K562 (cell line): ENCODE measurements around the gene ACAA2. TPM values are rescaled to one million over a fixed set of nuclear protein-coding genes. Genes with fewer than 3 reads are reported as not detected.

Experiments used
- ATAC-seq: fragments of 200-7000 bp; cut with Tn5 transposase; 3 replicates; pipeline ENCODE4 v1.9.1; 2020; ENCODE audit warnings: moderate library complexity
- BruUV-seq: library from RNA; stranded (reverse); fragments of 400-500 nt; replicated peaks from 2 replicates; lab custom pipeline; 2021; lab: Mats Ljungman, UMichigan
- CTCF ChIA-PET: fragments of 300-600 bp; formaldehyde crosslinking; extraction: SDS; loops from one replicate; lab custom pipeline; 2021; ENCODE audit warnings: low intra/inter-chr PET ratio; lab: Yijun Ruan, JAX
- POLR2A ChIA-PET: fragments of 300-600, 350-650 bp; sonication (Branson Sonifier 250); formaldehyde crosslinking; extraction: SDS; loops from one replicate; lab custom pipeline; 2021; ENCODE audit warnings: antibody characterized with exemption, inconsistent platforms; lab: Yijun Ruan, JAX
- DNase-seq, 4 experiments: peaks; one replicate each; pipeline versions ENCODE4 v3.0.0 to v3.0.0-alpha.2; 2011 to 2018; ENCODE audit warnings: low spot score in 3 of 4, mixed read lengths in 3 of 4; ENCODE audit errors: extremely low read depth in 1 of 4
- FAIRE-seq: peaks from 2 replicates; lab custom pipeline; 2011; peaks lifted over from hg19 to GRCh38; lab: Jason Lieb, UNC
- H2AFZ ChIP-seq: 2 replicates; pipeline ENCODE4 v1.6.0; 2011; ENCODE audit warnings: low read depth, low read length, control low read depth, inconsistent platforms
- H3K27ac ChIP-seq: fragments of 200-600 bp; 3 replicates; pipeline ENCODE4 v1.8.0; 2011; ENCODE audit warnings: low read depth, mild to moderate bottlenecking, control low read depth, inconsistent platforms, low read length, moderate library complexity, mixed read lengths; ENCODE audit errors: extremely low read depth
- H3K27me3 ChIP-seq, 2 experiments: fragments of 300-600 bp in 1 of 2; 2 replicates in 1 of 2; 3 replicates in 1 of 2; pipeline versions ENCODE4 v1.6.0 to v1.8.0; 2011; ENCODE audit warnings: inconsistent platforms in 2 of 2, low read length in 2 of 2, mild to moderate bottlenecking in 1 of 2, mixed read lengths in 1 of 2, moderate library complexity in 1 of 2; ENCODE audit not compliant: control insufficient read depth in 2 of 2, insufficient read depth in 2 of 2
- H3K36me3 ChIP-seq: fragments of 300-600 bp; 3 replicates; pipeline ENCODE4 v1.8.0; 2011; ENCODE audit warnings: mild to moderate bottlenecking, low read length, inconsistent platforms; ENCODE audit not compliant: control insufficient read depth, insufficient read depth
- H3K4me1 ChIP-seq, 2 experiments: fragments of 200-600 bp in 1 of 2; replicated peaks in 1 of 2; 2 replicates in 1 of 2; 3 replicates in 1 of 2; pipeline versions ENCODE4 v1.5.1 to v1.8.0; 2011; ENCODE audit warnings: inconsistent platforms in 2 of 2, low read length in 2 of 2, mild to moderate bottlenecking in 1 of 2, mixed read lengths in 1 of 2, moderate library complexity in 1 of 2; ENCODE audit not compliant: control insufficient read depth in 2 of 2, insufficient read depth in 2 of 2
- H3K4me2 ChIP-seq: 2 replicates; pipeline ENCODE4 v1.6.1; 2011; ENCODE audit warnings: low read length, control low read depth, inconsistent platforms, mixed read lengths; ENCODE audit not compliant: insufficient read depth
- H3K4me3 ChIP-seq: fragments of 200-600 bp; sonication (generic), shearing (Covaris generic); 2 replicates; pipeline ENCODE4 v1.5.1; 2016; ENCODE audit warnings: control low read depth, inconsistent platforms
- H3K79me2 ChIP-seq: fragments of 200-600 bp; 3 replicates; pipeline ENCODE4 v1.8.0; 2011; ENCODE audit warnings: low read length, inconsistent platforms; ENCODE audit not compliant: control insufficient read depth, insufficient read depth
- H3K9ac ChIP-seq, 2 experiments: 2 replicates each; pipeline versions ENCODE4 v1.6.0 to v1.6.1; 2011; ENCODE audit warnings: low read depth in 2 of 2, low read length in 2 of 2, control low read depth in 1 of 2, inconsistent platforms in 1 of 2, mild to moderate bottlenecking in 1 of 2, mixed read lengths in 1 of 2; ENCODE audit not compliant: insufficient read depth in 1 of 2
- H3K9me1 ChIP-seq: one replicate; pipeline ENCODE4 v1.6.0; 2011; ENCODE audit warnings: inconsistent platforms, mild to moderate bottlenecking, low read length, moderate library complexity; ENCODE audit not compliant: control insufficient read depth, insufficient read depth
- H3K9me3 ChIP-seq: replicated peaks from 2 replicates; pipeline ENCODE4 v1.5.1; 2011; ENCODE audit warnings: low read depth, low read length, inconsistent platforms; ENCODE audit not compliant: control insufficient read depth, insufficient read depth
- H4K20me1 ChIP-seq: replicated peaks from 2 replicates; pipeline ENCODE4 v1.6.1; 2011; ENCODE audit warnings: low read length, inconsistent platforms, mixed read lengths; ENCODE audit not compliant: control insufficient read depth, insufficient read depth
- DPF2 ChIP-seq: fragments of 450-650 bp; IDR thresholded peaks from 2 replicates; pipeline ENCODE4 v1.6.1; 2016
- HNRNPLL ChIP-seq: fragments of 200-400 bp; formaldehyde crosslinking; IDR thresholded peaks from 2 replicates; pipeline ENCODE4 v1.6.1; 2017; ENCODE audit warnings: low read length, low read depth, mild to moderate bottlenecking; ENCODE audit not compliant: poor library complexity, severe bottlenecking
- MEF2D ChIP-seq: conservative IDR thresholded peaks from 2 replicates; pipeline ENCODE4 v1.6.1; 2016; ENCODE audit warnings: low read depth, missing genetic modification characterization, missing compliant biosample characterization
- SAFB ChIP-seq: fragments of 200-400 bp; formaldehyde crosslinking; IDR thresholded peaks from 2 replicates; pipeline ENCODE4 v1.6.1; 2017; ENCODE audit warnings: low read depth, low read length, borderline replicate concordance
- TAF9B ChIP-seq: fragments of 450-650 bp; IDR thresholded peaks from 2 replicates; pipeline ENCODE4 v1.6.1; 2018; ENCODE audit warnings: mild to moderate bottlenecking; ENCODE audit not compliant: partially characterized antibody
- ZBTB8A ChIP-seq: fragments of 450-650 bp; IDR thresholded peaks from 2 replicates; pipeline ENCODE4 v1.6.1; 2018; ENCODE audit warnings: mild to moderate bottlenecking, moderate library complexity; ENCODE audit not compliant: partially characterized antibody
- ZNF140 ChIP-seq: fragments of 250-450 bp; sonication (Bioruptor Pico); IDR thresholded peaks from 2 replicates; pipeline ENCODE4 v1.8.0; 2021; ENCODE audit warnings: moderate library complexity, mild to moderate bottlenecking, inconsistent platforms
- WGBS: fragments of 100-300 bp; shearing (Covaris generic); methylation state at CpG from one replicate; pipeline ENCODE4 v1.1.6; 2016; ENCODE audit warnings: low coverage, mixed read lengths; ENCODE audit not compliant: insufficient coverage; ENCODE audit errors: missing lambda C conversion rate; 5-methylcytosine and 5-hydroxymethylcytosine counted together
- in situ Hi-C: fragments of 300-500 bp; cut with MboI; formaldehyde crosslinking; loops from 4 replicates; pipeline ENCODE4 v1.15.0; 2018; ENCODE audit warnings: inconsistent platforms, mixed read lengths
- intact Hi-C: fragments of 100-400 bp; cut with micrococcal nuclease; formaldehyde crosslinking; loops from 2 replicates; pipeline ENCODE4 v1.14.2; 2022
- polyA plus RNA-seq, 8 experiments: library from polyadenylated mRNA; depleted of rRNA in 4 of 8; stranded (reverse) in 5 of 8; unstranded in 3 of 8; fragments of >200 nt; fragmentation: Nextera tagmentation in 2 of 8; fragmentation: Illumina TruSeq in 1 of 8; extraction: Ambion mirVana in 2 of 8; extraction: Trizol in 1 of 8; gene quantifications; 2 replicates each; pipeline versions ENCODE4 v1.2.1 to v1.2.3, GENCODE V29; 2011 to 2014; ENCODE audit warnings: inconsistent platforms in 1 of 8, missing spikeins in 1 of 8
- total RNA-seq, 7 experiments: library from RNA; depleted of rRNA in 6 of 7; stranded (reverse); fragments of >200 nt in 6 of 7; fragmentation: Illumina TruSeq in 2 of 7; extraction: Trizol in 2 of 7; gene quantifications; 2 replicates each; pipeline versions ENCODE4 v1.2.1 to v1.2.3, GENCODE V29; 2011 to 2021; ENCODE audit warnings: low replicate concordance in 1 of 7

Gene ACAA2
- total and polyA plus RNA-seq, 9 of the 15 experiments (the other 6 are each of a cell fraction or from before 2014, with no cell fraction given): 13.2 to 31.5 (median 21.7) TPM

GRCh38 chr18:49853011-49853410 is 39.7 kb upstream of the ACAA2 start:
- Histone ChIP-seq H4K20me1 (no peaks in the 10 kb centered on the region), H3K9me3 (no peaks in the 10 kb centered on the region), H3K4me1 (no peaks in the 10 kb centered on the region; a peak in 1 of 5 replicates), H3K4me2 (no peak overlapping the region), H3K36me3 (no peaks in the 10 kb centered on the region), H3K27me3 (peaks cover 0 to 37% of the 10 kb centered on the region in 2 experiments; a peak in 2 of 5 replicates), H3K9me1 (no peaks in the 10 kb centered on the region), H2AFZ (no peak overlapping the region), H3K4me3 (no peak overlapping the region), H3K27ac (no peak overlapping the region), H3K9ac (no peak overlapping the region), H3K79me2 (no peaks in the 10 kb centered on the region)
- TF ChIP-seq ZBTB8A (no peak), MEF2D (no peak), SAFB (no peak), DPF2 (no peak), HNRNPLL (no peak), TAF9B (no peak), ZNF140 (CRISPR knock-in tag) (no peak)
- no peak for ATAC-seq
- FAIRE-seq: no peak
- intact Hi-C loops (loop anchor here (10.0 kb wide), 2 partner anchors 88 to 118 kb away; no protein-coding TSS in a partner anchor), in situ Hi-C loops (loop anchor here (25.0 kb wide), 1 partner anchor 1166 kb away; no protein-coding TSS in a partner anchor)
- WGBS: 0% methylated on average over 4 of the region's 7 CpGs
- no peak for DNase-seq
- no TSS peak for BruUV-seq
- ChIA-PET CTCF (no interaction called here), POLR2A (no interaction called here)
